MM.1S (cell line): ENCODE measurements around the gene CDHR1.

ENCODE experiments used
- DNase-seq: peaks from one replicate; pipeline ENCODE4 v3.0.0-alpha.2; 2015
- H2AFZ ChIP-seq: fragments of 300-600 bp; sonication (generic); 2 replicates; pipeline ENCODE4 v1.6.0; 2016; ENCODE audit warnings: antibody characterized with exemption, low read length
- H3F3A ChIP-seq: fragments of 300-600 bp; sonication (generic); 2 replicates; pipeline ENCODE4 v1.6.1; 2016; ENCODE audit warnings: mild to moderate bottlenecking, antibody characterized with exemption, low read length, moderate library complexity, mixed read lengths; ENCODE audit not compliant: insufficient read depth
- H3K27ac ChIP-seq: fragments of 300-600 bp; sonication (generic); 2 replicates; pipeline ENCODE4 v1.5.1; 2016; ENCODE audit warnings: mild to moderate bottlenecking, low read length
- H3K27me3 ChIP-seq: fragments of 300-600 bp; sonication (generic); replicated peaks from 2 replicates; pipeline ENCODE4 v1.6.0; 2016; ENCODE audit warnings: low read length; ENCODE audit not compliant: insufficient read depth
- H3K36me3 ChIP-seq: fragments of 300-600 bp; sonication (generic); replicated peaks from 2 replicates; pipeline ENCODE4 v1.6.1; 2016; ENCODE audit warnings: mild to moderate bottlenecking, low read length, mixed read lengths; ENCODE audit not compliant: insufficient read depth
- H3K4me1 ChIP-seq: fragments of 300-600 bp; sonication (generic); 2 replicates; pipeline ENCODE4 v1.6.1; 2016; ENCODE audit warnings: low read length, mixed read lengths
- H3K4me2 ChIP-seq: fragments of 300-600 bp; sonication (generic); 2 replicates; pipeline ENCODE4 v1.6.0; 2016; ENCODE audit warnings: low read depth, low read length
- H3K4me3 ChIP-seq: fragments of 300-600 bp; sonication (generic); 2 replicates; pipeline ENCODE4 v1.5.1; 2016; ENCODE audit warnings: low read length, mixed read lengths
- H3K79me2 ChIP-seq: fragments of 300-600 bp; sonication (generic); 2 replicates; pipeline ENCODE4 v1.6.1; 2016; ENCODE audit warnings: mixed run types, low read length, mixed read lengths
- H3K9ac ChIP-seq: fragments of 300-600 bp; sonication (generic); 2 replicates; pipeline ENCODE4 v1.6.1; 2016; ENCODE audit warnings: low read length, mixed read lengths
- H3K9me2 ChIP-seq: fragments of 300-600 bp; sonication (generic); replicated peaks from 2 replicates; pipeline ENCODE4 v1.6.1; 2016; ENCODE audit warnings: mild to moderate bottlenecking, low read length, mixed read lengths; ENCODE audit not compliant: insufficient read depth
- H3K9me3 ChIP-seq: fragments of 300-600 bp; sonication (generic); replicated peaks from 2 replicates; pipeline ENCODE4 v1.6.1; 2016; ENCODE audit warnings: mild to moderate bottlenecking, low read length, mixed read lengths; ENCODE audit not compliant: insufficient read depth
- H4K20me1 ChIP-seq: fragments of 300-600 bp; sonication (generic); 2 replicates; pipeline ENCODE4 v1.6.1; 2016; ENCODE audit warnings: mild to moderate bottlenecking, low read length, moderate library complexity, mixed read lengths; ENCODE audit not compliant: insufficient read depth
- EZH2 ChIP-seq: fragments of 300-600 bp; sonication (generic); optimal IDR thresholded peaks from 2 replicates; pipeline ENCODE3; 2017; ENCODE audit warnings: low read depth, mild to moderate bottlenecking, antibody characterized with exemption, low read length, mixed read lengths
- EZH2phosphoT487 ChIP-seq: fragments of 300-600 bp; sonication (generic); IDR thresholded peaks from 2 replicates; pipeline ENCODE4 v1.6.1; 2018; ENCODE audit warnings: antibody characterized with exemption, low read length
- TF ChIP-seq, protein P1 (sequence below): fragments of 300-600 bp; sonication (generic); IDR thresholded peaks from 2 replicates; pipeline ENCODE4 v1.5.1; 2016; ENCODE audit warnings: antibody characterized with exemption, low read length, mixed read lengths

CDHR1 gene

GRCh38 chr10:84216834-84217233 lies 22.5 kb downstream of the CDHR1 start:
- Histone ChIP-seq H3K27ac (no peak overlapping the region), H3K9ac (no peak overlapping the region), H3K9me2 (no peaks in the 10 kb centered on the region), H3K79me2 (no peaks in the 10 kb centered on the region), H3K36me3 (no peaks in the 10 kb centered on the region; the same call in 1 of the 2 replicates), H2AFZ (no peak overlapping the region), H3K4me1 (no peaks in the 10 kb centered on the region), H3K27me3 (no peaks in the 10 kb centered on the region), H3F3A (no peaks in the 10 kb centered on the region), H3K4me3 (no peak overlapping the region), H3K4me2 (no peak overlapping the region), H4K20me1 (no peaks in the 10 kb centered on the region), H3K9me3 (no peaks in the 10 kb centered on the region)
- TF ChIP-seq EZH2 (no peak), EZH2phosphoT487 (no peak)
- TF ChIP-seq, protein P1, sequence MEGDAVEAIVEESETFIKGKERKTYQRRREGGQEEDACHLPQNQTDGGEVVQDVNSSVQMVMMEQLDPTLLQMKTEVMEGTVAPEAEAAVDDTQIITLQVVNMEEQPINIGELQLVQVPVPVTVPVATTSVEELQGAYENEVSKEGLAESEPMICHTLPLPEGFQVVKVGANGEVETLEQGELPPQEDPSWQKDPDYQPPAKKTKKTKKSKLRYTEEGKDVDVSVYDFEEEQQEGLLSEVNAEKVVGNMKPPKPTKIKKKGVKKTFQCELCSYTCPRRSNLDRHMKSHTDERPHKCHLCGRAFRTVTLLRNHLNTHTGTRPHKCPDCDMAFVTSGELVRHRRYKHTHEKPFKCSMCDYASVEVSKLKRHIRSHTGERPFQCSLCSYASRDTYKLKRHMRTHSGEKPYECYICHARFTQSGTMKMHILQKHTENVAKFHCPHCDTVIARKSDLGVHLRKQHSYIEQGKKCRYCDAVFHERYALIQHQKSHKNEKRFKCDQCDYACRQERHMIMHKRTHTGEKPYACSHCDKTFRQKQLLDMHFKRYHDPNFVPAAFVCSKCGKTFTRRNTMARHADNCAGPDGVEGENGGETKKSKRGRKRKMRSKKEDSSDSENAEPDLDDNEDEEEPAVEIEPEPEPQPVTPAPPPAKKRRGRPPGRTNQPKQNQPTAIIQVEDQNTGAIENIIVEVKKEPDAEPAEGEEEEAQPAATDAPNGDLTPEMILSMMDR: no peak
- DNase-seq: no peak

DNA sequence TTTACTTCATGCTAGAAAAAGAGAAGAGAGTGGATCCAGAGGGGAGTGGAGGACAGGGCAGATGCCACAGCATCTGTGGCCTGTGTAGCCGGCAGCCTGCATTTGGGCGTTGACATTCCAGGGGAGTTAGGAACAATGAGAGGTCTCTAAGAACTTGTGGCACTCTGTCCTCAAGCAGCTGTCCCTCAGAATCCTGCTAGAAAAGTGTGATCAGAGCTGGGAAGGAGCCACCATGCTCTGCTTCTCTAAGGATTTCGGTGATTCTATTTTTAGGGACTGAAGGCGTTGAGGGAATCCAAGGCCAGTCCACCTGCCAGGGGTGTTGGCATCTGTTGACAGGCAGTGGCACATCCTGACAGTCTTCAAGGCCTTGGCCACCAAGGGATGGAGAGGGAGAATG lies 23.4 kb downstream of the CDHR1 start:
- no peaks in the 10 kb centered on the region for H3K27me3 ChIP-seq
- TF ChIP-seq EZH2 (no peak), EZH2phosphoT487 (no peak)
- TF ChIP-seq, protein P1: no peak
- H3K79me2 ChIP-seq: no peaks in the 10 kb centered on the region
- H3K9me3 ChIP-seq: no peaks in the 10 kb centered on the region
- H3K4me2 ChIP-seq: no peak overlapping the region
- no peaks in the 10 kb centered on the region for H3K9me2 ChIP-seq
- no peak for DNase-seq
- H3K27ac ChIP-seq: no peak overlapping the region
- H3F3A ChIP-seq: no peaks in the 10 kb centered on the region
- H3K36me3 ChIP-seq: no peaks in the 10 kb centered on the region; the same call in 1 of the 2 replicates
- H3K4me3 ChIP-seq: no peak overlapping the region
- H4K20me1 ChIP-seq: no peaks in the 10 kb centered on the region
- H3K4me1 ChIP-seq: no peaks in the 10 kb centered on the region
- no peak overlapping the region for H3K9ac ChIP-seq
- no peak overlapping the region for H2AFZ ChIP-seq

DNA sequence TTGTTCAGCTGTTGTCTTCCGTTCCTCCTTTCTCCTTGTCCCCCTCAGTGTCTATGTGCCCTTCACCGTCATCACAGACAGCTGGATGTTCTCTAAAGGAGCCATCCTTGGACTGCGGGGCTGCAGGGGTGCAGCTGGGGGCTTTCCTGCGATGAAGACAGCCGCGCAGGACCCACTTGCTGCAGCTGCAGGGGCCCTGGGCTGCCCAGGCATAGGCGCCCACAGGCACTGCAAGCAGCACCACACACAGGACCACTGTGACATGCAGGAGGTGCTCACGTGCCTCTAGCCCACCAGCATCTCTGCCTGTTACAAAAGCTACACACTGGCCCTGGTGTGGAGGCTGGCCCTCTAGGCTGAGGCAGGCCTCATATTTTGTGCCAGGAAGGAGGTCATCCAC lies 27.6 kb downstream of the CDHR1 start:
- Histone ChIP-seq H3K27ac (no peak overlapping the region), H3K9me3 (no peaks in the 10 kb centered on the region), H3K9me2 (no peaks in the 10 kb centered on the region), H3K36me3 (no peaks in the 10 kb centered on the region; the same call in 1 of the 2 replicates), H3K79me2 (no peaks in the 10 kb centered on the region), H4K20me1 (no peaks in the 10 kb centered on the region), H3K4me1 (no peaks in the 10 kb centered on the region), H2AFZ (no peak overlapping the region), H3F3A (no peaks in the 10 kb centered on the region), H3K9ac (no peak overlapping the region), H3K4me2 (no peak overlapping the region), H3K27me3 (no peaks in the 10 kb centered on the region), H3K4me3 (no peak overlapping the region)
- TF ChIP-seq, protein P1: no peak
- no peak for TF ChIP-seq EZH2phosphoT487
- no peak for TF ChIP-seq EZH2
- no peak for DNase-seq
